HCT116 (cell line): Measurements from ENCODE around the gene SZRD1. TPM values are rescaled to one million over a fixed set of nuclear protein-coding genes. Genes with fewer than 3 reads are reported as not detected.

Source experiments
- ATAC-seq: fragments of 200-7000 bp; cut with Tn5 transposase; 2 replicates; pipeline ENCODE4 v1.9.1; 2020; ENCODE audit warnings: mild to moderate bottlenecking, moderate library complexity
- BruUV-seq: library from RNA; stranded (reverse); fragments of 400-500 nt; replicated peaks from 2 replicates; lab custom pipeline; 2021; lab: Mats Ljungman, UMichigan
- CTCF ChIA-PET: fragments of 300-600 bp; sonication (Branson Sonifier 250); formaldehyde crosslinking; loops from one replicate; lab custom pipeline; 2021; ENCODE audit warnings: antibody characterized with exemption; lab: Charles Lee
- POLR2A ChIA-PET: fragments of 300-600, 350-600 bp; sonication (Branson Sonifier 250); formaldehyde crosslinking; loops from one replicate; lab custom pipeline; 2021; ENCODE audit warnings: antibody characterized with exemption; lab: Charles Lee
- RAD21 ChIA-PET, 2 experiments: fragments of 300-600 bp; sonication (Branson Sonifier 250); formaldehyde crosslinking; loops; one replicate each; lab custom pipeline; 2023; ENCODE audit warnings: low total read pairs in 2 of 2; ENCODE audit not compliant: uncharacterized antibody in 2 of 2, unreplicated experiment in 2 of 2, low non-redundant PET in 1 of 2; lab: Charles Lee
- DNase-seq: peaks from one replicate; pipeline ENCODE4 v3.0.0-alpha.2; 2010; ENCODE audit warnings: low read depth, low spot score
- H2AFZ ChIP-seq: fragments of 200-600 bp; shearing (Covaris generic), sonication (generic); 2 replicates; pipeline ENCODE4 v1.6.1; 2017; ENCODE audit warnings: low read depth, mixed run types, mixed read lengths, antibody characterized with exemption, low read length; ENCODE audit not compliant: poor library complexity, severe bottlenecking
- H3K27ac ChIP-seq: 2 replicates; pipeline ENCODE4 v1.5.1; 2012; ENCODE audit warnings: low read depth, low read length
- H3K27me3 ChIP-seq: fragments of 200-600 bp; sonication (generic); 2 replicates; pipeline ENCODE4 v1.6.1; 2016; ENCODE audit warnings: mixed run types, low read length, mixed read lengths; ENCODE audit not compliant: insufficient read depth
- H3K36me3 ChIP-seq, 2 experiments: fragments of 200-500 bp in 1 of 2; fragments of 200-600 bp in 1 of 2; sonication (Bioruptor generic) in 1 of 2; sonication (generic) in 1 of 2; 2 replicates each; pipeline versions ENCODE4 v1.5.1 to v1.6.1; 2014 to 2016; ENCODE audit warnings: low read length in 2 of 2, inconsistent platforms in 1 of 2, mixed read lengths in 1 of 2, mixed run types in 1 of 2; ENCODE audit not compliant: insufficient read depth in 2 of 2, control insufficient read depth in 1 of 2
- H3K4me1 ChIP-seq, 2 experiments: fragments of 200-600 bp in 1 of 2; sonication (generic) in 1 of 2; 2 replicates each; pipeline versions ENCODE4 v1.5.1 to v1.6.1; 2012 to 2017; ENCODE audit warnings: low read length in 2 of 2, inconsistent platforms in 1 of 2, mild to moderate bottlenecking in 1 of 2, mixed read lengths in 1 of 2, mixed run types in 1 of 2, moderate library complexity in 1 of 2; ENCODE audit not compliant: insufficient read depth in 2 of 2, control insufficient read depth in 1 of 2
- H3K4me2 ChIP-seq: fragments of 200-600 bp; sonication (generic); 2 replicates; pipeline ENCODE4 v1.6.1; 2017; ENCODE audit warnings: mixed run types, low read length, mixed read lengths
- H3K4me3 ChIP-seq, 2 experiments: fragments of 200-600 bp in 1 of 2; sonication (generic) in 1 of 2; replicated peaks in 1 of 2; 2 replicates each; pipeline ENCODE4 v1.5.1; 2011 to 2016; ENCODE audit warnings: low read length in 2 of 2, control low read depth in 1 of 2, low read depth in 1 of 2, mild to moderate bottlenecking in 1 of 2, mixed read lengths in 1 of 2, mixed run types in 1 of 2
- H3K79me2 ChIP-seq: fragments of 200-600 bp; sonication (generic); 2 replicates; pipeline ENCODE4 v1.6.1; 2017; ENCODE audit warnings: mild to moderate bottlenecking, mixed run types, low read length, moderate library complexity, mixed read lengths; ENCODE audit not compliant: insufficient read depth
- H3K9ac ChIP-seq: fragments of 200-600 bp; sonication (generic); 2 replicates; pipeline ENCODE4 v1.6.1; 2016; ENCODE audit warnings: low read length, mixed read lengths
- H3K9me2 ChIP-seq: fragments of 200-600 bp; sonication (generic), shearing (Covaris generic); 2 replicates; pipeline ENCODE4 v1.6.1; 2017; ENCODE audit warnings: mixed run types, mild to moderate bottlenecking, moderate library complexity; ENCODE audit not compliant: insufficient read depth
- H3K9me3 ChIP-seq, 2 experiments: fragments of 200-500 bp in 1 of 2; fragments of 200-600 bp in 1 of 2; sonication (Bioruptor generic) in 1 of 2; sonication (generic) in 1 of 2; 2 replicates each; pipeline ENCODE4 v1.6.1; 2014 to 2017; ENCODE audit warnings: low read length in 2 of 2, mixed read lengths in 2 of 2, inconsistent platforms in 1 of 2, low read depth in 1 of 2, mild to moderate bottlenecking in 1 of 2, mixed run types in 1 of 2, moderate library complexity in 1 of 2; ENCODE audit not compliant: control insufficient read depth in 1 of 2, insufficient read depth in 1 of 2
- H4K20me1 ChIP-seq: fragments of 200-600 bp; sonication (generic), shearing (Covaris generic); 2 replicates; pipeline ENCODE4 v1.6.1; 2017; ENCODE audit warnings: mixed run types, mild to moderate bottlenecking, moderate library complexity; ENCODE audit not compliant: insufficient read depth
- CBX3 ChIP-seq: IDR thresholded peaks from 2 replicates; pipeline ENCODE4 v1.6.1; 2012; ENCODE audit warnings: low read depth
- CEBPB ChIP-seq: IDR thresholded peaks from 2 replicates; pipeline ENCODE4 v1.6.1; 2012; ENCODE audit warnings: low read depth
- EGR1 ChIP-seq: IDR thresholded peaks from 2 replicates; pipeline ENCODE4 v1.6.1; 2012; ENCODE audit warnings: low read depth
- EZH2phosphoT487 ChIP-seq: fragments of 200-600 bp; IDR thresholded peaks from 2 replicates; pipeline ENCODE4 v1.6.1; 2018; ENCODE audit warnings: antibody characterized with exemption, borderline replicate concordance
- FOSL1 ChIP-seq: IDR thresholded peaks from 2 replicates; pipeline ENCODE4 v1.6.1; 2012; ENCODE audit warnings: low read depth
- JUND ChIP-seq: IDR thresholded peaks from 2 replicates; pipeline ENCODE4 v1.6.1; 2012
- POLR2A ChIP-seq: IDR thresholded peaks from 2 replicates; pipeline ENCODE4 v1.7.0; 2011; ENCODE audit warnings: borderline replicate concordance; ENCODE audit not compliant: insufficient read depth, insufficient read length; ENCODE audit errors: extremely low read depth
- POLR2AphosphoS5 ChIP-seq: IDR thresholded peaks from 2 replicates; pipeline ENCODE4 v1.6.1; 2011; ENCODE audit warnings: mild to moderate bottlenecking, low read depth, low read length, moderate library complexity
- RAD21 ChIP-seq: IDR thresholded peaks from 2 replicates; pipeline ENCODE4 v1.6.1; 2012; ENCODE audit warnings: low read depth, mild to moderate bottlenecking
- SIN3A ChIP-seq: IDR thresholded peaks from 2 replicates; pipeline ENCODE4 v1.6.1; 2012; ENCODE audit warnings: low read depth
- SP1 ChIP-seq: IDR thresholded peaks from 2 replicates; pipeline ENCODE4 v1.6.1; 2012; ENCODE audit warnings: low read depth
- TCF7L2 ChIP-seq: IDR thresholded peaks from 2 replicates; pipeline ENCODE4 v1.7.0; 2011; ENCODE audit warnings: borderline replicate concordance, inconsistent platforms; ENCODE audit not compliant: insufficient read depth, insufficient read length; ENCODE audit errors: extremely low read depth
- YY1 ChIP-seq: IDR thresholded peaks from 2 replicates; pipeline ENCODE4 v1.6.1; 2011; ENCODE audit warnings: low read length, low read depth, moderate library complexity, mild to moderate bottlenecking; ENCODE audit not compliant: insufficient replicate concordance; ENCODE audit errors: extremely low read depth
- ZFX ChIP-seq: fragments of 450-650 bp; IDR thresholded peaks from 2 replicates; pipeline ENCODE4 v1.6.1; 2017
- ZNF274 ChIP-seq: fragments of 200-500 bp; sonication (Bioruptor generic); IDR thresholded peaks from 2 replicates; pipeline ENCODE4 v1.6.1; 2014; ENCODE audit warnings: mild to moderate bottlenecking, low read depth, low read length, inconsistent platforms
- intact Hi-C: fragments of 100-400 bp; cut with micrococcal nuclease; formaldehyde crosslinking; loops from 2 replicates; pipeline ENCODE4 v1.10.0; 2022
- total RNA-seq: library from RNA; stranded (reverse); gene quantifications from one replicate; pipeline ENCODE4 v1.2.1, GENCODE V29; 2021; ENCODE audit not compliant: unreplicated experiment
- TF ChIP-seq, protein P1 (sequence below): IDR thresholded peaks from 2 replicates; pipeline ENCODE4 v1.6.1; 2012
- TF ChIP-seq, protein P2 (sequence below): IDR thresholded peaks from 2 replicates; pipeline ENCODE4 v1.6.1; 2012; ENCODE audit warnings: low read depth

SZRD1 gene
- total RNA-seq, 1 experiment from 2014 or later = 141 TPM

DNA sequence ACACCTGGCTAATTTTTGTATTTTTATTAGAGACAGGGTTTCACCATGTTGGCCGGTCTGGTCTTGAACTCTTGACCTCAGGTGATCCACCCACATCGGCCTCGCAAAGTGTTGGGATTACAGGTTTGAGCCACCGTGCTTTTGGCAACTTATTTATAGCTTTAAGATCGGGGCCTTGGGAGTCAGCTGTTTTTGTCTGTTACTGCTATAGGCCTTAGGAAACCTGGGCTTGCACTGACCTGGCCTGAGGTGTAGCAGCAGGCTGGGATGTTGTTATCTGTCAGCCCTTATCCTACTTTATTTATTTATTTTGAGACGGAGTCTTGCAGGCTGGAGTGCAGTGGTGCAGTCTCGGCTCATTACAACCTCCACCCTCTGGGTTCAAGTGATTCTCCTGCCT, 11.4 kb downstream of the SZRD1 start:
- peaks cover 11 to 36% of the 10 kb centered on the region in 2 experiments for H3K4me1 ChIP-seq
- H2AFZ ChIP-seq = no peak overlapping the region
- no peak overlapping the region for H3K4me2 ChIP-seq
- ChIA-PET RAD21 (no interaction called here), CTCF (no interaction called here), POLR2A (no interaction called here)
- no peaks in the 10 kb centered on the region for H3K9me3 ChIP-seq
- intact Hi-C loops = no loop called here
- H3K4me3 ChIP-seq = no peak overlapping the region
- no peaks in the 10 kb centered on the region for H3K9me2 ChIP-seq
- ATAC-seq (no peak), DNase-seq (no peak)
- peaks cover 17% of the 10 kb centered on the region; the same call in 1 of the 2 replicates for H4K20me1 ChIP-seq
- peaks cover 100% of the 10 kb centered on the region for H3K79me2 ChIP-seq
- no peak overlapping the region for H3K9ac ChIP-seq
- no TSS peak for BruUV-seq
- no peak overlapping the region for H3K27ac ChIP-seq
- H3K27me3 ChIP-seq = no peaks in the 10 kb centered on the region
- TF ChIP-seq SP1 (no peak), ZFX (no peak), POLR2AphosphoS5 (no peak), ZNF274 (no peak), POLR2A (no peak), RAD21 (no peak), SIN3A (no peak), TCF7L2 (no peak), YY1 (no peak), FOSL1 (no peak)
- TF ChIP-seq, protein P1, sequence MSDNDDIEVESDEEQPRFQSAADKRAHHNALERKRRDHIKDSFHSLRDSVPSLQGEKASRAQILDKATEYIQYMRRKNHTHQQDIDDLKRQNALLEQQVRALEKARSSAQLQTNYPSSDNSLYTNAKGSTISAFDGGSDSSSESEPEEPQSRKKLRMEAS = no peak
- H3K36me3 ChIP-seq = peaks cover 0 to 12% of the 10 kb centered on the region in 2 experiments; a peak in 2 of 4 replicates

DNA sequence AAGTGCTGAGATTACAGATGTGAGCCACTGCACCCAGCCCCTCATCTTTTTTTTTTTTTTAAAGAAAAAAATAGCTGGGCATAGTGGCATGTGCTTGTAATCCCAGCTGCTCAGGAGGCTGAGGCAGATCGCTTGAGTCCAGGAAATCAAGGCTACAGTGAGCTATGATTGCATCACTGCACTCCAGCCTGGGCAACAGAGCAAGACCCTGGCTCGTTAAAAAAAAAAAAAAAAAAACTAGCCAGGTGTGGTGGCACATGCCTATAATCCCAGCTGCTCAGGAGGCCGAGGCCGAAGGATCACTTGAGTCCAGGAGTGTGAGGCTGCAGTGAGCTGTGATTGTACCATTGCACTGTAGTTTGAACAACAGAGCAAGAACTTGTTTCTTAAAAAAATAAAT, 13.8 kb downstream of the SZRD1 start:
- Histone ChIP-seq H3K27ac (no peak overlapping the region), H3K9ac (no peak overlapping the region), H3K9me2 (no peaks in the 10 kb centered on the region), H3K36me3 (0 out of 4 replicates have a peak, but pooled peaks cover 0 to 4% of the 10 kb centered on the region in 2 experiments), H2AFZ (no peak overlapping the region)
- ATAC-seq = no peak
- TF ChIP-seq EGR1 (no peak), EZH2phosphoT487 (no peak), CEBPB (no peak), RAD21 (no peak), CBX3 (no peak), YY1 (no peak), JUND (no peak)
- TF ChIP-seq, protein P2, sequence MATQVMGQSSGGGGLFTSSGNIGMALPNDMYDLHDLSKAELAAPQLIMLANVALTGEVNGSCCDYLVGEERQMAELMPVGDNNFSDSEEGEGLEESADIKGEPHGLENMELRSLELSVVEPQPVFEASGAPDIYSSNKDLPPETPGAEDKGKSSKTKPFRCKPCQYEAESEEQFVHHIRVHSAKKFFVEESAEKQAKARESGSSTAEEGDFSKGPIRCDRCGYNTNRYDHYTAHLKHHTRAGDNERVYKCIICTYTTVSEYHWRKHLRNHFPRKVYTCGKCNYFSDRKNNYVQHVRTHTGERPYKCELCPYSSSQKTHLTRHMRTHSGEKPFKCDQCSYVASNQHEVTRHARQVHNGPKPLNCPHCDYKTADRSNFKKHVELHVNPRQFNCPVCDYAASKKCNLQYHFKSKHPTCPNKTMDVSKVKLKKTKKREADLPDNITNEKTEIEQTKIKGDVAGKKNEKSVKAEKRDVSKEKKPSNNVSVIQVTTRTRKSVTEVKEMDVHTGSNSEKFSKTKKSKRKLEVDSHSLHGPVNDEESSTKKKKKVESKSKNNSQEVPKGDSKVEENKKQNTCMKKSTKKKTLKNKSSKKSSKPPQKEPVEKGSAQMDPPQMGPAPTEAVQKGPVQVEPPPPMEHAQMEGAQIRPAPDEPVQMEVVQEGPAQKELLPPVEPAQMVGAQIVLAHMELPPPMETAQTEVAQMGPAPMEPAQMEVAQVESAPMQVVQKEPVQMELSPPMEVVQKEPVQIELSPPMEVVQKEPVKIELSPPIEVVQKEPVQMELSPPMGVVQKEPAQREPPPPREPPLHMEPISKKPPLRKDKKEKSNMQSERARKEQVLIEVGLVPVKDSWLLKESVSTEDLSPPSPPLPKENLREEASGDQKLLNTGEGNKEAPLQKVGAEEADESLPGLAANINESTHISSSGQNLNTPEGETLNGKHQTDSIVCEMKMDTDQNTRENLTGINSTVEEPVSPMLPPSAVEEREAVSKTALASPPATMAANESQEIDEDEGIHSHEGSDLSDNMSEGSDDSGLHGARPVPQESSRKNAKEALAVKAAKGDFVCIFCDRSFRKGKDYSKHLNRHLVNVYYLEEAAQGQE = no peak
- TF ChIP-seq, all 23 proteins: peak for 0
- H4K20me1 ChIP-seq = peaks cover 11% of the 10 kb centered on the region; the same call in 1 of the 2 replicates
- BruUV-seq = no TSS peak
- no peak overlapping the region for H3K4me2 ChIP-seq
- H3K4me3 ChIP-seq = no peak overlapping the region
- peaks cover 100% of the 10 kb centered on the region for H3K79me2 ChIP-seq
- no peak for DNase-seq
- POLR2A ChIA-PET = no interaction called here
- no peaks in the 10 kb centered on the region for H3K27me3 ChIP-seq
- H3K9me3 ChIP-seq = no peaks in the 10 kb centered on the region
- RAD21 ChIA-PET = no interaction called here
- CTCF ChIA-PET = no interaction called here
- intact Hi-C loops = no loop called here
- peaks cover 10 to 39% of the 10 kb centered on the region in 2 experiments for H3K4me1 ChIP-seq
